GM10847 (cell line): ENCODE data around the gene GALNT10.

Experiments used
- POLR2A ChIP-seq: IDR thresholded peaks from 2 replicates; pipeline ENCODE4 v1.6.1; 2011; ENCODE audit not compliant: insufficient read length; ENCODE audit errors: extremely low read depth

The GALNT10 gene

DNA sequence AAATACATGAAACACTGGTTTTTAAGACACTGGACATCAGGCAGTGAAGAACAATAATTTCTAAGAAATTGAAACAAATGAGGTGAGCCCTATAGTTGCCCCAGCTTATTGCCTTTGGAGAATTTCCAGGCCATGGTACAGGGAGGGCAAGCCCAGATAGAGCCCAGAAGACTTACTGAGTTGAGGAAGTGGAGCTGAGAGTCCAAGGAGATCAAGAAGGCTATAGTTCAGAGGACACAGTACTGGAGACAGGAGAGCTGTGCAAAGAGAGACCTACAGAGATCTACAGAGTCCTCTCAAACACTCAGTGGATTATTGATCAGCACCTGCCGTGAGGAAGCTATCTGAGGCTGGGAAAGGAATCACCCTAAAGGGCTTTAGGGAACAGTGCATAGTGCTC lies 112.6 kb downstream of the GALNT10 start:
- no peak for TF ChIP-seq POLR2A

GRCh38 chr5:154308443-154309370 lies 118.2 kb downstream of the GALNT10 start:
- TF ChIP-seq POLR2A = no peak

GRCh38 chr5:154309371-154309745 lies 118.8 kb downstream of the GALNT10 start:
- TF ChIP-seq POLR2A = no peak

DNA sequence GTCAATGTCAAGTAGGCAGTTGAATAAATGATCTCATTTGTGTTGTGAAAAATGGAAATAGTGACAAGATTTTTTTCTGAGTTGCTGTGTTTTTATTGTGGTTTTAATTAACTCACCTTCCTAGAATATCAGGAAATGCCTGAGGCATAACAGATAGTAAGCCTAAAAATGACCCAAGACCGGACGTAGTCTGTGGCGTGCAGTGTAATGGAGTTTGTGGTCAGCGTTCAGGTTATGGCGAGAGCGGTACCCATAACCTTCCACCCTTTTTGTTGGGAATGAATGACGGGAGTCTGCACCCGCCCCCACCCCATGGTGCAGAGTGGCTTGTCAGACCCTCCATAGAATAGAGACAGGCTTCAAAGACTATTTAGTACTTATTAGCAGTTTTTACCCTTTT lies 119.3 kb downstream of the GALNT10 start:
- no peak for TF ChIP-seq POLR2A

GRCh38 chr5:154311362-154311761 lies 120.8 kb downstream of the GALNT10 start:
- TF ChIP-seq POLR2A = no peak

- TF ChIP-seq POLR2A = no peak
Observed at GRCh38 chr5:154312000-154312399, 121.5 kb downstream of the GALNT10 start.

DNA sequence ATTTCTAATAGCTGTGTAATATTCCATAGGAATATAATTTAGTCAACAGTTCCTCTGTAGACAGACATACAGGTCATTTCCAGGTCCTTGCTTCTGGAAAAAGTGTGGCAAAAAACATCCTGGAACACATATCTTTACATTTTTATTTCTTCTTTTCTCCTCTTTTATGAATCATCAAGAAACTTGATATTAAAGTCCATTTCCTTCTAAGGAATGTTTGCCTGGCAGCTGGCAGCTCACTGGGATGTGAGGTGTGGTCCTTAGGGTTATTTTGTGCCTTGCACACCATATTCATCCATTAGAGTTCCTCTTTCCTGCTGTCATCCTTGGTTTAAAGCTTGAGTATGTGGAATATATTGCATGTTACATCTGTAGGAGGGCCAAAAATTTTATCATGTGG lies 122.0 kb downstream of the GALNT10 start:
- no peak for TF ChIP-seq POLR2A

DNA sequence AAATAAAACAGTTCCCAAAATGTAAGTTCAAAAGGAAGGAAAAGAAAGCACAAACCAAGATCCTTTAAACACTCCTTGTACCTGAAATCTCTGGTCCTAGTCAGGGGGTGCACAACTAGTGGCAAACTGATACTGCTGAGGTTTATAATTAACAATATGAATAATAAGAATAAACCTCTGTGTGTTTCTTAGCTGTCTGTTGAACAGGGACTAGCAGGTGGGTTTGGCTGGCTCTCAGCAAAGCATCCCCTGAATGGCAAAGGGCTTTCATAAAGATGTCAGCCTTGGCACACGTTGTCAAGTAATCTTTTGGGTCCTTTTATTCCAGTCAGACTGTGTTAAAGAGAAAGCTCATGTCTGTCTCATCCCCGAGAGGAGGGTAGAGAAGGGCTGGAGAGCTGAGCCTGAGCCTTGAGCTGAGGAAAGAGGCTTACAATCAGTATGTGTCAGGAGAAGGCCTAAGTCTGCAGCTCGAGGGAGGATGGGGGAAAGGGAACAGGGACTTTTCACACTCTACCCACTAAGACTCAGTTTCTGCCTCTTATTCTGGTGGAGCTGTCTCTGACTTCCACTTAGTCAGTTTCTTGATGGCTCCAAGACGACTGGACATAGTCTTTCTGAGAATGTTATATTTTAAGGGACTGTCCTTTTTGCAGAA lies 123.0 kb downstream of the GALNT10 start:
- TF ChIP-seq POLR2A = no peak

DNA sequence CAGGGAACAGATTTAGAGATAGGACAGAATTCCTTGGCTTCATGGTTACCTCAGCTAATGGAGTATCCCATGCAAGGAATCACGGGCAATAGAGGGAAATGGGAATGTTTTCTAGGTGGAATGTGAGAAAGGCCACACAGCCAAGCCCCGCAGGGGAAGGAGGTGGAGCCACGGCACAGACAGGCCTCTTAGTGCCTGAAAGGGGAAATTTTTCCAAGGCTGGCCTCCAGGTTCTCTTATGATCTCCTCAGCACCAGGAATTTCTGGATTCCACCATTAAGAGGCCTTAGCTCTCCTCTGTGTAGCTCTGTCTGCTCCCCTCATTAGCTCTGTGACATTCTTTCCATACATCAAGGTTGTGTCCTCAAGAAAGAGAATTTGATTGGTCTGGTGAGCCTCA lies 124.7 kb downstream of the GALNT10 start:
- no peak for TF ChIP-seq POLR2A

DNA sequence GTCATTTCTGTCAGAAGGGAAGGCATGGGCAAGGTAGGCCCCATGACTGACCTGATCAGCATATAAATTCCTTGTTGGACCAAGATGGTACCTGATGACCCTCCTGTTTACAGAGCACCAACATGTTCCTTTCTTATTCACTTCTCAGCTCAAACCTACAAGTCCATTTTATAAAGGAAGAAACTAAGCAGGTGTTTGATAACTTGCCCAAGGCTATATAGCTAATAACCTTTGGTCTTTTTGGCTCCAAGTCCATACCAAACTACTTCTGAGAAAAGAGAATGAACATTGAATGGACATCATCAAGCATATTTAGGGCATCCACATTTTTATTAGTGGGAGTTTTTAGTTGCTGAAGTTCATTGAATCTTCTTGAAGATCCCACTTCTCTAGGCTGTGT lies 125.2 kb downstream of the GALNT10 start:
- no peak for TF ChIP-seq POLR2A

DNA sequence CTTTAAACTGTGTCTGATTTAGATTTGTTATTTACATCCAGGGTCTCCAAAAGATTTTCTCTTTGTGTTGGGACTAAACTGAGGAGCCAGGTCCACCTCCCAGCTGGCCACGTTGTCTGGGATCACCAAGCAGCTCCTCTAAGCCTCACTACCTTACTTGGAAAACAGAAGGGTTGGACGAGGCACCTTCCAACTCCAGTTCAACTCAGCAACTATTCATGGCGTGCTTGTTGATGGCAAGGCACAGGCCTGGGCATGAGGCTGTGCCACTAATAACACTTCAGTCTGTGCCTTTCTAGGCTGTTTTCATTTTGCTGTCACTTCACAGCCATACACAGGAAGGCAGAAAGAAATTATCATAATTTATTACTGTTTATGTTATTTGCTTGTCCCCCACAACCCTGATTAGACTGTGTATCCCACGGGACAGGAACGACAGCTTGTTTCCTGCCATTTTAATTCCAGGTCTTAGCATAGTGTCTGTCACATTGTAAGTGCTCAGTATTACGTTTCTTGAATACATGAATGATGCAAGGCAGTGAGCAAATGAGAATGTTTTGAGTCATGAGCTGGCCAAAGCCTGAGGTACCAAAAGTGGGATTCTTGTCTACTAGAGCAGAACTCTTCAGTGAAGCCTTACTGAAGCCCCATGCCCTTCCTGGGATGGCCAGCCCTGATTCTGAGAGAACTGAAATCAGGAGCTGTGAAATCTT lies 125.8 kb downstream of the GALNT10 start:
- no peak for TF ChIP-seq POLR2A

GRCh38 chr5:154317916-154318315 lies 127.4 kb downstream of the GALNT10 start:
- no peak for TF ChIP-seq POLR2A

DNA sequence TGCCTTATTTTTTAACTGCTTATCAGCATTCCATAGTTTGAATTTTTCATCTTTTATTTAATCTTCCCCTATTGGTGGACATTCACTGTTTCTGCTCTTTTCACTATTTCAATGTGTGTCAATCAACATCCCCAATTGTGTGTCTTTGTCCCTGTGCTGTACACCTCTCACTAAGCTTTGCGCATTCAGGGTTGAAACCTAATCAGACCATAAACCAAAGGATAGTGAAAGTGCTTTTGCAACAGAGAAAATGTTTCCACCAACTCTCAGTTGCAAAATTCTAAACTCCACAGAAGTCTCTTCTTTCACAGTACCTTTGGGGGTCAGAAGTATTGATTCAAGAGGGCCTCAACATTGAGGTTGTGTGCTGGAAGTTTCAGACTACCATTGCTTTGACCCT lies 128.2 kb downstream of the GALNT10 start:
- TF ChIP-seq POLR2A = no peak

- TF ChIP-seq POLR2A = no peak
Observed at GRCh38 chr5:154319736-154320135, 129.2 kb downstream of the GALNT10 start.

DNA sequence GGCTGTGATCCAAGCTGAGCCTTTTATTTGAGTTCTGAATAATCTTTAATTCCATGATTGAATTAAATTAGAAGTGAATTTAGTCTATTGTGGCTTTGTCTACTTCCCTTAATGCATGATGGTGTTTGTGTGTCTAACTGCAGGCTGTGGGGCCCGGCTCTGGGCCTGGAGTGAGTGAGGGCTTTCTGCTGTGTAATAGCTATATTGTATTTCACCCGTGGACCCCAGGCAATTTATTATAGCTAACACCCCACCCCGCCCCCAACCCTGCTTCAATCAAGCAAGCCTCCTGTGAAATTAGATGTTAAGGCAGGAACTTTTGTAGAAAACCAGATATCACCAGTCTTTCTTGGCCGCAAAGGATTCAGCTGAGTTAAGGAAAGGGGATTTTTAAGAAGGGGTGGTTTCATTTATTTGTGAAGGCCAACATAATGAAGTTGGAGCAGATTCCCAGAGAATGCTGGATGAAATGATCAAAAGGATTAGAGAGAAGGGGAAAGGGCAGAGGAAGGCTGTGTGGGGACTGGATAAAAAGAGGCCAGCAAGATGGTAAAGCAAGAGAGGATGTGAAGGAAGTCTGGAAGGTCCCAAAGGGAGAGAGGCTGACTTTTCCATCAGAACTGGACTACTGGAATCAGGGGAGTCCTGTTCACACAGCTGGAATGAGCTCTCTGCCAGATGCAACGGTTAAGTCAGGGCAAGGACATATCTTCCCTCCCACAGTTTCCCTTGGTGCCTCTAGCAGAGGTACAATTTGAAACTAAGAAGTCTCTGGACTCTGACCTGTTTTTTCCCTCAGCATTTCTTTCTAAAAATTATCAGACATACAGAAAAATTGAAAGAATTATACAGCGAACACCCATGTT lies 129.9 kb downstream of the GALNT10 start:
- no peak for TF ChIP-seq POLR2A
